ENCODE results near the gene SLC6A3. TPM values are rescaled to one million over a fixed set of nuclear protein-coding genes. Genes with fewer than 3 reads are reported as not detected.

SLC6A3 gene
- total RNA-seq, 1 experiment from 2014 or later: not detected

- CTCF ChIA-PET: no interaction called here
- H3K27me3 ChIP-seq (replicated peaks; ENCODE audit: control insufficient read depth, insufficient read depth, low read length): no peaks in the 10 kb centered on the region
- H3K9me3 Mint-ChIP-seq (ENCODE audit: unreplicated experiment): no peaks in the 10 kb centered on the region
- no peaks in the 10 kb centered on the region for H3K4me1 Mint-ChIP-seq (ENCODE audit: low read depth, unreplicated experiment)
- DNase-seq: no peak
- no TSS peak for BruUV-seq (replicated peaks)
- no peaks in the 10 kb centered on the region for H3K4me1 ChIP-seq
- H3K9me3 ChIP-seq: no peaks in the 10 kb centered on the region
- no peak overlapping the region for H3K27ac Mint-ChIP-seq (ENCODE audit: unreplicated experiment)
- no peak for TF ChIP-seq CTCF (IDR thresholded peaks at IDR 0.05; ENCODE audit: insufficient read depth in 1 of 2, low read depth in 1 of 2, low read length in 1 of 2, severe bottlenecking in 1 of 2, unreplicated experiment in 1 of 2)
- intact Hi-C loops (cut with micrococcal nuclease; ENCODE audit: unreplicated experiment): no loop called here
- POLR2A ChIA-PET: no interaction called here
- peaks cover 1% of the 10 kb centered on the region; the same call in 1 of the 2 replicates for H3K36me3 ChIP-seq (ENCODE audit: control insufficient read depth, insufficient read depth, low read length)
- peaks cover 24% of the 10 kb centered on the region for H3K36me3 Mint-ChIP-seq (ENCODE audit: insufficient read depth, unreplicated experiment)
- no peaks in the 10 kb centered on the region for H3K27me3 Mint-ChIP-seq (ENCODE audit: insufficient read depth, unreplicated experiment)
- H3K4me3 ChIP-seq (ENCODE audit: low read depth, low read length): no peak overlapping the region
- no peak overlapping the region for H3K4me3 Mint-ChIP-seq (ENCODE audit: unreplicated experiment)
These were observed 33.8 kb upstream of the SLC6A3 start for GRCh38 chr5:1479066-1479465.

GRCh38 chr5:1478271-1479035 lies 33.2 kb upstream of the SLC6A3 start:
- no peaks in the 10 kb centered on the region for H3K27me3 Mint-ChIP-seq (ENCODE audit: insufficient read depth, unreplicated experiment)
- intact Hi-C loops (cut with micrococcal nuclease; ENCODE audit: unreplicated experiment): no loop called here
- no peak for DNase-seq
- Histone ChIP-seq H3K9me3 (no peaks in the 10 kb centered on the region), H3K4me3 (ENCODE audit: low read depth, low read length) (no peak overlapping the region), H3K36me3 (ENCODE audit: control insufficient read depth, insufficient read depth, low read length) (peaks cover 1% of the 10 kb centered on the region; the same call in 1 of the 2 replicates), H3K27me3 (replicated peaks; ENCODE audit: control insufficient read depth, insufficient read depth, low read length) (no peaks in the 10 kb centered on the region), H3K4me1 (no peaks in the 10 kb centered on the region)
- ChIA-PET POLR2A (no interaction called here), CTCF (interaction anchor here (0.9 kb wide), 1 partner anchor 33 kb away, joined by 3 read pairs; no protein-coding TSS in a partner anchor)
- H3K27ac Mint-ChIP-seq (ENCODE audit: unreplicated experiment): no peak overlapping the region
- peaks cover 24% of the 10 kb centered on the region for H3K36me3 Mint-ChIP-seq (ENCODE audit: insufficient read depth, unreplicated experiment)
- BruUV-seq (replicated peaks): no TSS peak
- no peaks in the 10 kb centered on the region for H3K9me3 Mint-ChIP-seq (ENCODE audit: unreplicated experiment)
- H3K4me1 Mint-ChIP-seq (ENCODE audit: low read depth, unreplicated experiment): no peaks in the 10 kb centered on the region
- no peak for TF ChIP-seq CTCF (IDR thresholded peaks at IDR 0.05; ENCODE audit: insufficient read depth in 1 of 2, low read depth in 1 of 2, low read length in 1 of 2, severe bottlenecking in 1 of 2, unreplicated experiment in 1 of 2)
- H3K4me3 Mint-ChIP-seq (ENCODE audit: unreplicated experiment): no peak overlapping the region

GRCh38 chr5:1477341-1477740 lies 32.1 kb upstream of the SLC6A3 start:
- Histone ChIP-seq H3K4me1 (no peaks in the 10 kb centered on the region), H3K4me3 (ENCODE audit: low read depth, low read length) (no peak overlapping the region), H3K36me3 (ENCODE audit: control insufficient read depth, insufficient read depth, low read length) (peaks cover 1% of the 10 kb centered on the region; the same call in 1 of the 2 replicates), H3K9me3 (no peaks in the 10 kb centered on the region), H3K27me3 (replicated peaks; ENCODE audit: control insufficient read depth, insufficient read depth, low read length) (no peaks in the 10 kb centered on the region)
- peaks cover 26% of the 10 kb centered on the region for H3K36me3 Mint-ChIP-seq (ENCODE audit: insufficient read depth, unreplicated experiment)
- DNase-seq: no peak
- intact Hi-C loops (cut with micrococcal nuclease; ENCODE audit: unreplicated experiment): no loop called here
- no peaks in the 10 kb centered on the region for H3K9me3 Mint-ChIP-seq (ENCODE audit: unreplicated experiment)
- H3K4me1 Mint-ChIP-seq (ENCODE audit: low read depth, unreplicated experiment): no peaks in the 10 kb centered on the region
- H3K4me3 Mint-ChIP-seq (ENCODE audit: unreplicated experiment): no peak overlapping the region
- no peaks in the 10 kb centered on the region for H3K27me3 Mint-ChIP-seq (ENCODE audit: insufficient read depth, unreplicated experiment)
- ChIA-PET POLR2A (no interaction called here), CTCF (no interaction called here)
- H3K27ac Mint-ChIP-seq (ENCODE audit: unreplicated experiment): no peak overlapping the region
- BruUV-seq (replicated peaks): no TSS peak
- TF ChIP-seq CTCF (IDR thresholded peaks at IDR 0.05; ENCODE audit: insufficient read depth in 1 of 2, low read depth in 1 of 2, low read length in 1 of 2, severe bottlenecking in 1 of 2, unreplicated experiment in 1 of 2): no peak

Data from Caco-2 (cell line).